Melanocyte of skin (primary cell): ENCODE measurements around the gene PRRC2C. TPM values are rescaled to one million over a fixed set of nuclear protein-coding genes. Genes with fewer than 3 reads are reported as not detected.

Experiments
- small RNA-seq, 2 donors: library from RNA; depleted of rRNA; stranded (forward); fragments of <200 nt; gene quantifications; one replicate each; pipeline ENCODE3, GENCODE V24; 2012
- total RNA-seq, 2 donors: library from RNA; depleted of rRNA; stranded (reverse); fragments of >200 nt; gene quantifications; 2 replicates each; pipeline ENCODE4 v1.2.3, GENCODE V29; 2012

The PRRC2C gene
- 10 to 100 TPM; 43.4 to 64.6 TPM for total RNA-seq

GRCh38 chr1:171485375-171486047 lies at the start of gene PRRC2C:
Gene PRRC2C (plus strand): TSS chr1:171485530. CDS start chr1:171512089, 26,559 bp downstream.

GRCh38 chr1:171622152-171622462 lies 136.8 kb downstream of the PRRC2C start, which contains the start of gene MYOCOS:
Gene MYOCOS (plus strand): TSS chr1:171622243. CDS start chr1:171623884, 1,641 bp downstream.

Small RNA genes lying within 50 kb of the gene (small RNA-seq; reads per million reads assigned to genes)
- 0 reads per million in 2 donors for gene CYCSP53

Other genes starting within 250 kb of the PRRC2C start
- gene FMO1, start 237.0 kb upstream of the PRRC2C start, total RNA-seq: not detected
- gene FMO4, start 171.3 kb upstream of the PRRC2C start, total RNA-seq: 1 to 10 TPM; 4.3 to 4.5 TPM
- gene MYOCOS, start 136.7 kb downstream of the PRRC2C start, total RNA-seq: under 1 TPM; under 0.01 TPM
- gene MYOC, start 167.2 kb downstream of the PRRC2C start, total RNA-seq: not detected